Activated naive CD4-positive, alpha-beta T cell treated with anti-CD3 and anti-CD28 coated beads, Interleukin-2, amount 10 ng/mL, durations not matched to agents 7 days and 5 days (primary cell): ENCODE measurements around the gene EN1.

Source experiments
- CTCF ChIA-PET: fragments of 350-600 bp; sonication (Branson Sonifier 250); formaldehyde crosslinking; loops from one replicate; lab custom pipeline; 2021; ENCODE audit warnings: antibody characterized with exemption; lab: Charles Lee
- DNase-seq: peaks from one replicate; pipeline ENCODE4 v3.0.0-alpha.2; 2020
- H3K27ac Mint-ChIP-seq: one replicate; pipeline ENCODE4 v1.8.0; 2021; ENCODE audit warnings: mild to moderate bottlenecking, moderate library complexity, mixed read lengths
- H3K27me3 Mint-ChIP-seq: one replicate; pipeline ENCODE4 v1.8.0; 2021; ENCODE audit warnings: mild to moderate bottlenecking, mixed read lengths
- H3K36me3 Mint-ChIP-seq: one replicate; pipeline ENCODE4 v1.8.0; 2021; ENCODE audit warnings: mixed read lengths
- H3K4me1 Mint-ChIP-seq: one replicate; pipeline ENCODE4 v1.8.0; 2021; ENCODE audit warnings: mixed read lengths
- H3K4me3 Mint-ChIP-seq: one replicate; pipeline ENCODE4 v1.8.0; 2021; ENCODE audit warnings: mild to moderate bottlenecking, moderate library complexity, mixed read lengths
- H3K9me3 Mint-ChIP-seq: one replicate; pipeline ENCODE4 v1.8.0; 2021; ENCODE audit warnings: mixed read lengths

Gene EN1

DNA sequence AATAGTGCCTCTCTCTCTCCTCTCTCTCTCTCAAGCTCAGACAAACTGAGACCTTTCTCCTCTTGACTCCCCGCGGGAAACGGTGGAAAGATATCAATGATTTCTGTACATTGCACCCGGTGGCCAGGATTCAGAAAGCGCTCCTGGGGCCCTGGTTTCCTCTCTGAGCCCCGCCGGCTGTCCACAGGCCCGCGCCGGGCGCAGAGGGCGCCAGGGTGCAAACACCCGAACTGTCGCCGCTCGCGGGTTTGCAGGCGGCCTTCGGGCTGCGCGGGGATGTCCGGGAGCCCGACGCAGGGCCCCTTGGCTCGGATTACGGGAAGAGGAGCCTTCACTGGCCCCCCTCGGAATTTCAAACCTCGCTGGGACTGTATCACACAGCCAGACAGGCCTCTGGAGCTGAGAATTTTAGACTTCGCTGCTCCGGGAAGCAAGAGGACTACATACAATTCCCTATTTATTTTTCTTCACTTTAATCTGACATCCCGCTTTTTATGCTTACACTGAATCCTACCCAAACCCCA, 5.2 kb upstream of the EN1 start:
- CTCF ChIA-PET: no interaction called here
- Mint-ChIP-seq H3K4me1 (peaks cover 13% of the 10 kb centered on the region), H3K27me3 (peaks cover 100% of the 10 kb centered on the region), H3K27ac (peak overlapping the region; percentile 45), H3K9me3 (peaks cover 2% of the 10 kb centered on the region), H3K36me3 (peaks cover 2% of the 10 kb centered on the region), H3K4me3 (no peak overlapping the region)
- no peak for DNase-seq

- H3K27me3 Mint-ChIP-seq: peaks cover 100% of the 10 kb centered on the region
- no peak overlapping the region for H3K4me3 Mint-ChIP-seq
- H3K4me1 Mint-ChIP-seq: peaks cover 16% of the 10 kb centered on the region
- peak overlapping the region; percentile 60 for H3K27ac Mint-ChIP-seq
- CTCF ChIA-PET: no interaction called here
- H3K36me3 Mint-ChIP-seq: peaks cover 3% of the 10 kb centered on the region
- no peak for DNase-seq
- H3K9me3 Mint-ChIP-seq: peaks cover 2% of the 10 kb centered on the region
Measured at GRCh38 chr2:118851650-118852049, 4.2 kb upstream of the EN1 start.

DNA sequence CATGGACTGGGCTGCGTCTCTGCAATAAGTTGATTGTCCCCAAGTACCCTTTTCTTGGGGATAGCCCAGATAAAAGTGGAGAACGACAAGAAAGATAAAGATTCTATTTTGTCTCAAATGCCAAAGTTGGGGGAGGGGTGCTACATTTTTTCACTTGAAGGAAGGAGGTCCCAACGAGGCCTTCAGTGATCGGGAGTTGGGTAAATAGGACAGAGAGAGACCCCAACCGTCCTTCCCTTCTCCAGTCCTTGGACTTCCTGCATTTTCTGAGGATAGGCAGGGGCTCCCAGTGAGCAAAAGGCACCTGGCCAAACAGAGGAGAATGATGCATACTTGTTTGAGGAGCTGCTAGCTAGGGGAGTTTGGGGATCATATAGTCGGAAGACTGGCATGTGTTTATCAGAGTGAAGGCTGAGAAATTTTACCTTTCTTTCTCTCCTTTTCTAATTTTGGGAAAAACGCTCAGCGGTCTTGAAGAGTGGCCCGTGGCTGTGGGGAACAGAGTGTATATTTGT, 3.5 kb upstream of the EN1 start:
- CTCF ChIA-PET: no interaction called here
- peaks cover 4% of the 10 kb centered on the region for H3K36me3 Mint-ChIP-seq
- H3K27ac Mint-ChIP-seq: peak overlapping the region; percentile 49
- peaks cover 100% of the 10 kb centered on the region for H3K27me3 Mint-ChIP-seq
- DNase-seq: no peak
- peaks cover 2% of the 10 kb centered on the region for H3K9me3 Mint-ChIP-seq
- no peak overlapping the region for H3K4me3 Mint-ChIP-seq
- peaks cover 13% of the 10 kb centered on the region for H3K4me1 Mint-ChIP-seq

- CTCF ChIA-PET: no interaction called here
- H3K4me3 Mint-ChIP-seq: no peak overlapping the region
- H3K4me1 Mint-ChIP-seq: peaks cover 11% of the 10 kb centered on the region
- peaks cover 2% of the 10 kb centered on the region for H3K9me3 Mint-ChIP-seq
- DNase-seq: no peak
- H3K36me3 Mint-ChIP-seq: peaks cover 6% of the 10 kb centered on the region
- H3K27me3 Mint-ChIP-seq: peaks cover 100% of the 10 kb centered on the region
- H3K27ac Mint-ChIP-seq: peak overlapping the region; percentile 56
Measured at GRCh38 chr2:118850168-118850900, 2.9 kb upstream of the EN1 start.

DNA sequence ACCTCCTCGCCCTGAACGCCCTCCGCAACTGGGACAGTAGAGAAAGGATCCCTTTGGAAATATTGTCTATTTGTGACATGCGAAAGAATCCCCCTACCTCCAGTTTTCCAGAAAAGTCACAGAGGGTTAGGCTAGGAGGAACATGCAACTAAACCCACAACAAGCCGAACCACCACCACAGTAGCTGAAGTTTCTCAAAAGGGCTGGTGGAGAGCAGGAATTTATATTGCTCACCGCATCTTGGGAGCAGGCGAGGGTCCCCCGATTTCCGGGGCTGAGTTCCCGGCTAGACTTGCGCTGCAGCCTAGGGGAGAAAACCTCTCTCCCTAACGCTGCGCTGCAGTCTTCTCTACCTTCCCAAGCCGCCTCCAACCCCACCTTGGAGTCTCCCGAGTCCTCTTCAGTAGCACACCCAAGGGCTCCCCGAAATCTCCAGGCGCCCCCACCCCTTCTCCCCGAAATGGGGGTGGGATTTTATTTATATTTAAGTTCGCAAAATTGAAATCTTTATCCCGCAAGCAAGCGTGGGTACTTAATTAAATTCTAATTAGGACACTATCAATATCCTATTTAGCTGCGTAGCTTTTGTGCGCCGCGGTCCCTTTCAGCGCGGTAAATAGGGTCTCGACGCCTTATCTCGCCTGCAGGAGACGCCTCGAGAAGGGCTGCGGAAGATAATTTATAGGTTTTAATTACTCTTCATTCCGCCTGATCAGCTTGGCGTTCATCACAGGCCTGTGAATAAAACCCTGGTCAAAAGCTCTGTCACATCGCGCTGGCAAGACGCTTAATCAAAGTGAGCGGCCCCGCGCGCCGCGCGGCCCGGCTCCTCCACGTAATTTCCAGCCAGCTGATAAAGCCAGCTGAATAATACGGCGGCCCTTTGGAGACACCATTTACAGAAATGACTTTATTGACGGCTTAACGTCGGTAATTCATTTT, 2.0 kb upstream of the EN1 start:
- CTCF ChIA-PET: no interaction called here

DNA sequence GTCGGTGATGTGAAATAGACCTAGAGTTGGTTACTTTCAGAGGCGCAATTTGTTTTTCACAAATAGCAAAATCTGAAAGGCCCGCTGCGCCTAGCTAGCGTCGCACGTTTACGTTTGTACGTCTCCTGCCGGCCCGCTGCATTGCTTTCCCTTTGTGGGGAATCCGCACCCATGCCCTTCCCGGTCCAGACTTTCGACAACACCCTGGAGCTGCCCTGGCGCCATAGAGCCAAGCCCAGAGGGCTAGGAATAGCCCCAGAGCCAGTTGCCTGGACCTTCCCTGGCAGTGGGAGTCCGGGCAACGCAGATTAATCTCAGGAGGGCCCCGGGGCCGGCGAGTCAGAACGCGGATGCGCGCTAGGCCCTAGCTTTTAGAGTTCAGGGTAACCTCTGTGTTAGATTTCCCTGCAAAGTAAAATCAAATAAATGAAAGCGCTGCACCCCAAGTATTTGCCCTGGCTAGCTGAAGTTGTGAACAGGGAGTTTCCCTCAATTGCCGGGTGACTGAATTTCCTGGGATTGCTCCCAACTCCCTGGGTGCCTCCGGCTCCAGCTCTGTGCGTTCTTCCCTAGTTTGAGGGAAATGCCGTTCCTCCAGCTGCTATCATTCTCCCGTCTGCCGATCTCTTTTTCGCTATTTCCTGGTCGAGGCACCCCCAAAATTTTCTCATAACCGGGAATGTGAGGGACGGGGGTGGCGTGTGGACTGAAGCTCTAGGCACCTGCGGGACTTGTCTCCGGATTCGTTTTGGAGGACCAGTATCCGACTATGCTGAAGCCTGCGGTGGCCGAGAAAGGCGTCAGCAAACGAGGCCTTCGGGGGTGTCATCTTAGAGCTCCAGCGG, 1.2 kb upstream of the EN1 start:
- Mint-ChIP-seq H3K4me1 (peaks cover 11% of the 10 kb centered on the region), H3K36me3 (peaks cover 8% of the 10 kb centered on the region), H3K9me3 (peaks cover 2% of the 10 kb centered on the region), H3K27me3 (peaks cover 100% of the 10 kb centered on the region), H3K27ac (peak overlapping the region; percentile 75), H3K4me3 (peak overlapping the region; percentile 15)
- CTCF ChIA-PET: no interaction called here
- DNase-seq: no peak

More for the DNA sequence above, 2.0 kb upstream of the EN1 start:
- Mint-ChIP-seq H3K27me3 (peaks cover 100% of the 10 kb centered on the region), H3K4me3 (no peak overlapping the region), H3K9me3 (peaks cover 2% of the 10 kb centered on the region), H3K27ac (no peak overlapping the region), H3K36me3 (peaks cover 8% of the 10 kb centered on the region), H3K4me1 (peaks cover 14% of the 10 kb centered on the region)
- no peak for DNase-seq

GRCh38 chr2:118847762-118848172, 319 bp upstream of the EN1 start:
- CTCF ChIA-PET: interaction anchor here (1.3 kb wide), 1 partner anchor 8 kb away, joined by 3 read pairs; no protein-coding TSS in a partner anchor
- H3K4me3 Mint-ChIP-seq: peak overlapping the region; percentile 15
- H3K36me3 Mint-ChIP-seq: peaks cover 8% of the 10 kb centered on the region
- peaks cover 13% of the 10 kb centered on the region for H3K4me1 Mint-ChIP-seq
- no peak for DNase-seq
- H3K27ac Mint-ChIP-seq: peak overlapping the region; percentile 58
- H3K9me3 Mint-ChIP-seq: peaks cover 2% of the 10 kb centered on the region
- H3K27me3 Mint-ChIP-seq: peaks cover 100% of the 10 kb centered on the region

- CTCF ChIA-PET: interaction anchor here (1.0 to 1.3 kb wide), 2 partner anchors 9 kb away, joined by 3 read pairs; no protein-coding TSS in a partner anchor
Measured at GRCh38 chr2:118846442-118846952, 951 bp downstream of the EN1 start.

DNA sequence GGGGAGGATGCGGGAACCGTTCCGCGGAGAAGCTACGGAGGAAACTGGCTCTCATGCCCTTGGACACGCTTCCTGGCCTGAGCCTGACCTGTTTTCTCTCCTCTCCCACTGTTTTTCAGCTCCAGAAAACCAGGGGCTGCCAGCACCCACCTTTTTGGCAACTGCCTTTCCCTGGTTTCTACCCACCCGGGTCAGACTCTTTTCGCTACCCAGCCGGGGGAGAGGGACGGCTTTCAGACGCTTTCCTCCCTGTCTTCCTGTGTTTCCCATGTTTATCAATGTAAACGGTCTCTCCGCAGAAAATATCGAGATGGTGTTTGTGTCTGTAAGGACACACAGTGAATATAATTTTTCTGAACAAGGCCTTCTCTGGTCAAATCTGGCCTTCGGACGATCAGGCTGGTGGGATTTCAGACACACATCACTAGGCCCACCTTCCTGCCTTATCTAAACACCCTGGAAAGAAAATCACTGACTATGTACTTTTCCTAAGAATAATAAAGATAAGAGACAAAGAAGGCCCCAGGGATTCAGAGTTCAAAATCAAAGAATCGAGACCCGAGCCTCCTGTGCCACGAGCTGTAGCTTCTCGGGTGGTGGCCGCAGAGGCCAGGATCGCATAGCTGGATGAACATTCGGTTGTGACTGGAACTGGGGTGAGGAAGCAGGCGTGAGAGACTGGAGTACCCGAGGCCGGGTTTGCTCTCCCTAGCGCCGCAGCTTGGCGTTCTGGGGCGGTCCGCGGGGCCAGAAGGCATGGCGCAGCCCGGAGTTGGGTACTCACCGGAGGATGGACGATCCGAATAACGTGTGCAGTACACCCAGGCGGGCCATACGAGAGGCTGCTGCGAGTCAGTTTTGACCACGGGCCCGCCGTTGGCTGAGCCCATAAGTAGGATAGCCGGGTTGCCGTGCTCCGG, 1.7 kb downstream of the EN1 start:
- peaks cover 100% of the 10 kb centered on the region for H3K27me3 Mint-ChIP-seq
- H3K36me3 Mint-ChIP-seq: peaks cover 8% of the 10 kb centered on the region
- H3K4me1 Mint-ChIP-seq: peaks cover 16% of the 10 kb centered on the region
- H3K9me3 Mint-ChIP-seq: peaks cover 2% of the 10 kb centered on the region
- H3K4me3 Mint-ChIP-seq: peak overlapping the region; percentile 50
- H3K27ac Mint-ChIP-seq: peak overlapping the region; percentile 87
- no peak for DNase-seq
- CTCF ChIA-PET: interaction anchor here (1.0 kb wide), 1 partner anchor 10 kb away, joined by 3 read pairs; no protein-coding TSS in a partner anchor

More at GRCh38 chr2:118846442-118846952, 951 bp downstream of the EN1 start:
- Mint-ChIP-seq H3K9me3 (peaks cover 2% of the 10 kb centered on the region), H3K4me3 (no peak overlapping the region), H3K27me3 (peaks cover 100% of the 10 kb centered on the region), H3K4me1 (peaks cover 16% of the 10 kb centered on the region), H3K27ac (no peak overlapping the region), H3K36me3 (peaks cover 8% of the 10 kb centered on the region)
- no peak for DNase-seq

- Mint-ChIP-seq H3K36me3 (peaks cover 8% of the 10 kb centered on the region), H3K27me3 (peaks cover 100% of the 10 kb centered on the region), H3K4me1 (peaks cover 16% of the 10 kb centered on the region), H3K27ac (peak overlapping the region; percentile 70), H3K4me3 (no peak overlapping the region), H3K9me3 (peaks cover 2% of the 10 kb centered on the region)
- CTCF ChIA-PET: interaction anchor here (2.5 kb wide), 1 partner anchor 10 kb away, joined by 10 read pairs; no protein-coding TSS in a partner anchor
- no peak for DNase-seq
Measured at GRCh38 chr2:118845005-118845521, 2.4 kb downstream of the EN1 start.

GRCh38 chr2:118844261-118845004, 3.0 kb downstream of the EN1 start:
- no peak for DNase-seq
- Mint-ChIP-seq H3K4me3 (no peak overlapping the region), H3K27ac (peak overlapping the region; percentile 70), H3K4me1 (peaks cover 16% of the 10 kb centered on the region), H3K36me3 (peaks cover 8% of the 10 kb centered on the region), H3K27me3 (peaks cover 100% of the 10 kb centered on the region), H3K9me3 (peaks cover 2% of the 10 kb centered on the region)
- CTCF ChIA-PET: interaction anchor here (2.5 kb wide), 1 partner anchor 11 kb away, joined by 10 read pairs; no protein-coding TSS in a partner anchor
